Measurements from ENCODE around the gene TMEM14B.
A peak's percentile ranks its signal among the peaks of the same experiment; 100 is the strongest.
"Not testable (repeated sequence)": the region's sequence is repeated elsewhere in the genome, so short reads cannot be mapped to it uniquely, and the experiment has no call there.

TMEM14B gene

GRCh38 chr6:10747251-10747972 is at the start of gene TMEM14B:
Gene TMEM14B, plus strand, starts transcription at chr6:10747805. Its CDS starts 1,441 bp downstream, at chr6:10749246.
- peak; percentile 99 for DNase-seq

DNA sequence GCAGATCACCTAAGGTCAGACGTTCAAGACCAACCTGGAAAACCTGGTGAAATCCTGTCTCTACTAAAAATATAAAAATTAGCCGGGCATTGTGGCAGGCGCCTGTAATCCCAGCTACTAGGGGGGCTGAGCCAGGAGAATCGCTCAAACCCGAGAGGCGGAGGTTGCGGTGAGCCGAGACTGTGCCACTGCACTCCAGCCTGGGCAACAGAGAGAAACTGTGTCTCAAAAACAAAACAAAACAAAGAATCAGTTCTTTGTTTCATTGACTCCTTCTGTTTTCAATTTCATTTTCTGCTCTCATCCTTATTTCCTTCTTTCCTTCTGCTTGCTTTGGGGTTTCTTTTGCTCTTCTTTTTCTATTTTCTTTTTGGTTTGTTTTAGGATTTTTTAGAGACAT is 33.6 kb upstream of the TMEM14B start:
- DNase-seq, result no peak

- DNase-seq, result peak; percentile 7
Measured at GRCh38 chr6:10719296-10719963, 28.2 kb upstream of the TMEM14B start.

GRCh38 chr6:10719964-10720264 is 27.7 kb upstream of the TMEM14B start:
- no peak for DNase-seq

- peak; percentile 40 for DNase-seq
Measured at GRCh38 chr6:10720265-10720959, 27.2 kb upstream of the TMEM14B start.

- DNase-seq, result not testable (repeated sequence)
Measured at GRCh38 chr6:10720960-10721849, 26.4 kb upstream of the TMEM14B start.

DNA sequence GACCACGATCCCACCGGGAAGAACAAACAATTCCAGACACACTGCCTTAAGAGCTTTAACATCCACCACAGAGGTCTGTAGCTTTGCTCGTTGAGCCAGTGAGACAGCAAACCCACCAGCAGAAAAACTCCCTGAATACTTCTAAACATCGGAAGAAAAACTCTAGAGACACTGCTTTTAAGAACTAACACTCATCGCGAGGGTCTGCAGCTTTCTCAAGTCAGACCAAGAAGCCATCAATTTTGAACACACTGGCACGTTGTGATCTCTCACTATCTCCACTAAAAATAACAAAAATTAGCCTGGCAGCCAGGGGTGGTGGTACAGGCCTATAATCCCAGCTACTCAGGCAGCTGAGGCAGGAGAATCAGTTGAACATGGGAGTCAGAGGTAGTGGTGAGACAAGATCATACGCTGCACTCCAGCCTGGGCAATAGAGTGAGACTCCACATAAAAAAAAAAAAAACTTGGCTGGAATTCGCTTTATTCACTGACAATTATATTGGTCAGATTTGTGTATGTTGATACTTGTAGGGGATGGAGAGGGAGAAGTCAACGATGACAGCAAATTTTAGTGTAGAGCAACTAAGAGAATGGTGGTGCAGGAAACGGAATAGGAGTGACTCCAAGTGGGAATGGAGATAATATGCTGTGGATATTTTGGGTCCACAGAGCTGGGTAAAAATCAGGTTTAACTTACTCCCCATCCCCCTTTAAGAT is 25.6 kb upstream of the TMEM14B start:
- no peak for DNase-seq

- DNase-seq, result no peak
Measured at GRCh38 chr6:10722570-10722819, 25.1 kb upstream of the TMEM14B start.

DNA sequence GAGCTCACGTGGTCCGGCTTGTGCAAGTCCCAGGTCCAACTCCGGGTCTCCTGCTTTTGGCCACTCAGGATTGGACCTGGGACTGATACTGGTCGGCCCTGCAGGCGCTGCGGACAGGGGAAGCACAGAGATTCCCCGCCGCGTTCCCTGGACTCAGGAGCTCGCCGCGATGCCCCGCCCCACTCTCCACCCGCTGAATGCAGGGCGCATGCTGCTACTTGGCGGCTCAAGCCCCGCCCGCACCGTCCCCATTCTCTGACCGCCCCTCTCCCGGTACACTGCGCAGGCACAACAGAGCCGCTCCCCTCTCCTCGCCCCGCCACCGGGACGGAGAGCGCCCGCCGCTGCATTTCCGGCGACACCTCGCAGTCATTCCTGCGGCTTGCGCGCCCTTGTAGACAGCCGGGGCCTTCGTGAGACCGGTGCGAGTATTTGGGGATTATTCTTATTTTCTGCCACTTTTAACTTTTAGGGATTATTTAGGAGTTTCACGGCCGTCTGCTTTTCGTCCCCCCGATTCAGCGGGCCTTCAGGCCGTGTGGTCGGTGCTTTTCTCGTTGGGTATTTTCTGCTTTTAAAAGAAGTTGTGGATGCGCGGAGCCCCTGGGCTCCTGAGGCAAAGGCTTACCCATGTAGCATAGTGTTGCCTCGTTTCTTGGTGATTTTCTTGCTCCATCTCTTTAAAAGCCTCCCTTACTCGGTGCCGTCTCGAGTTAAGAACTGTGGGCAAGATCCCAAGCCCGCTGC is 24.6 kb upstream of the TMEM14B start, which contains the start of gene TMEM14C:
TMEM14C (plus strand) TSS at position 251 of the 747 bp plus-strand sequence. CDS start 1,544 bp downstream, outside the sequence.
- peak; percentile 87 for DNase-seq

DNA sequence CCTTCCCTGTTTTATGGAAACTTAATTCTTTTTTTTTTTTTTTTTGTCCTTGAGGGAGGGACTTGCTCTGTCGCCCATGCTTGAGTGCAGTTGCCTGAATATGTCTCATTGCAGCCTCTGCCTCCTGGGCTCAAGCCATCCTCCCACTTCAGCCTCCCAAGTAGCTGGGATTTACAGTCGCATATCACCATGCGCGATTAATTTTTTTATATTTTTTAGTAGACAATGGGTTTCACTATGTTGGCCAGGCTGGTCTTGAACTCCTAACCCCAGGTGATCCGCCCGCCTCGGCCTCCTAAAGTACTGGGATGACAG is 24.1 kb upstream of the TMEM14B start:
- DNase-seq, result no peak

DNA sequence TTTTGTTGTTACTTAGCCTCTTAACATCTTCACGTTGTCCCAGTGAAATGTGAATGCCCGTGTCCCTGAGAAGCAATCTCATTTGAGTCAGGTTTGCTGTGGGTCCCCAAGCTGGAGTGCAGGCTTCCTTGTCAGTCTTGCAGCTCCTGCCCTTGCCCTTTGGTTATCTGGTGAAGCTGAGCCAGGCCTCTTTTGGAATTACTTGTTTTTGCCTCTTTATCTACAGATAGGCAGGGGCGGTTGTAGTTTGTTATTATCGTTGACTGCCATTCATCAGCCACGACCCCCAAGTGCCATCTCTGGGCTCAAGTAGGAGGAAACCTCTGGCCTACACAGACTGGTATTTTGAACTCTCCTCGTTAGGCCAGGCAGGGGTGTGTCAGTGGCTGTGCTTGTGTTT is 22.6 kb upstream of the TMEM14B start:
- no peak for DNase-seq

DNA sequence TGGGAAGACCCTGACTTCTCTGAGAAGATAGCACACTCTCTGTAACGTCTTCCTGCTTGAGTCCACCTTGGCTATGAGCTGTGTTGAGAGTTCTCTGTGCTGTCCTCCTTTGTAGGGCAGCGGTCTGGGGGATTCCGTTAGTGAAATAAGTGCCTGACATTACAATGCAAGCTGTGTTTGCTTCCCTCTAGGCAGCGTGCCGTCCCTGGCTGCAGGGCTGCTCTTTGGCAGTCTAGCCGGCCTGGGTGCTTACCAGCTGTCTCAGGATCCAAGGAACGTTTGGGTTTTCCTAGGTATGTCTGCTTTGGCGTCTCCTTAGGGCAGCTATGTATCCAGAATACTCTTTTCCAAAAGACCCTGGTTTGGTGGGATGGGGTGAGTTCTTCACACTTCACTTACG is 21.9 kb upstream of the TMEM14B start:
- no peak for DNase-seq

- no peak for DNase-seq
Measured at GRCh38 chr6:10730254-10730653, 17.4 kb upstream of the TMEM14B start.

GRCh38 chr6:10733151-10733715 is 14.4 kb upstream of the TMEM14B start:
- no peak for DNase-seq

DNA sequence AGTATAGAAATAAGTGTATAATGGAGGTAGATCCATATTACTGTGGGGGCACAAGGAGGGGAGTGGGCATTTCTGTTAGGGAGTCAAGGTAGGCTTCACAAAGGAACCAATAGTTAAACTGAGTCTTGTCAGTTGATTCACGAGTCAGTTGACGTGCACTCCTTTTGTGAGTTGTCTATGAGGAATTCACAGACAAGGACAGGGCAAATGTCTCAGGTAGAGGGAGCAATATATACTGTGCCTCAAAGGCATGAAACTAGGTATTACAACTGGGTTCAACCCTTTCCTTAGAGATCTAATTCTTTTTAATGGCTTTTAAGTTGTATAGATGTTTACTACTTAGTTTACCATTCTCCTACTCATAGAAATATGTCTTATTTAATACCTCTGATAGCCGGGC is 13.7 kb upstream of the TMEM14B start:
- DNase-seq, result no peak

GRCh38 chr6:10736731-10737130 is 10.9 kb upstream of the TMEM14B start:
- no peak for DNase-seq

GRCh38 chr6:10740061-10740460 is 7.5 kb upstream of the TMEM14B start:
- no peak for DNase-seq

DNA sequence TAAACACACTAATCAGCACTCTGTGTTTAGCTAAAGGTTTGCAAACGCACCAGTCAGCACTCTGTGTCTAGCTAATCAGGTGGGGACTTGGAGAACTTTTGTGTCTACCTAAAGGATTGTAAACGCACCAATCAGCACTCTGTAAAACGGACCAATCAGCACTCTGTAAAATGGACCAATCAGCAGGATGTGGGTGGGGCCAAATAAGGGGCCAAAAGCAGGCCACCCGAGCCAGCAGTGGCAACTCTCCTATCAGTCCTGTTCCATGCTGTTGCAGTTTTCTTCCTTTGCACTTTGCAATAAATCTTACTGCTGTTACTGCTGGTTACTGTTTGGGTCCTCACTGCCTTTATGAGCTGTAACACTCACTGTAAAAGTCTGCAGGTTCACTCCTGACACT is 6.0 kb upstream of the TMEM14B start:
- DNase-seq, result not testable (repeated sequence)

- no peak for DNase-seq
Measured at GRCh38 chr6:10742251-10742650, 5.4 kb upstream of the TMEM14B start.

- DNase-seq, result no peak
Measured at GRCh38 chr6:10743515-10743914, 4.1 kb upstream of the TMEM14B start.

- no peak for DNase-seq
Measured at GRCh38 chr6:10745116-10745515, 2.5 kb upstream of the TMEM14B start.

GRCh38 chr6:10746915-10747250 is 722 bp upstream of the TMEM14B start:
- DNase-seq, result no peak

Measured in stimulated activated naive CD4-positive, alpha-beta T cell treated with Interleukin-2 at 50 U/mL for 16 hours (primary cell).